HG03064 (cell line): Measurements from ENCODE around the gene MEG3.

Experiments used
- ATAC-seq: cut with Tn5 transposase; IDR thresholded peaks from one replicate; pipeline ENCODE4 v1.9.1; 2021; ENCODE audit warnings: low read depth; ENCODE audit not compliant: unreplicated experiment

MEG3 gene

GRCh38 chr14:100878271-100879146 lies 52.6 kb downstream of the MEG3 start:
- no peak for ATAC-seq

GRCh38 chr14:100879194-100879593 lies 53.3 kb downstream of the MEG3 start:
- ATAC-seq = no peak

GRCh38 chr14:100879782-100880181 lies 53.9 kb downstream of the MEG3 start:
- ATAC-seq = no peak

- no peak for ATAC-seq
These were observed 54.6 kb downstream of the MEG3 start for GRCh38 chr14:100880271-100881101.

GRCh38 chr14:100881211-100882025 lies 55.5 kb downstream of the MEG3 start:
- ATAC-seq = no peak

- no peak for ATAC-seq
These were observed 56.4 kb downstream of the MEG3 start for GRCh38 chr14:100882026-100882967.

- ATAC-seq = no peak
These were observed 57.3 kb downstream of the MEG3 start for GRCh38 chr14:100882991-100883788.

- ATAC-seq = no peak
These were observed 57.8 kb downstream of the MEG3 start for GRCh38 chr14:100883789-100884101.

- ATAC-seq = no peak
These were observed 58.5 kb downstream of the MEG3 start for GRCh38 chr14:100884456-100884855.

GRCh38 chr14:100885196-100885595 lies 59.3 kb downstream of the MEG3 start:
- no peak for ATAC-seq

- ATAC-seq = no peak
These were observed 59.7 kb downstream of the MEG3 start for GRCh38 chr14:100885617-100886016.

- no peak for ATAC-seq
These were observed 61.9 kb downstream of the MEG3 start for GRCh38 chr14:100887728-100888335.

- ATAC-seq = no peak
These were observed 62.9 kb downstream of the MEG3 start for GRCh38 chr14:100888789-100889315.

GRCh38 chr14:100889641-100890040 lies 63.7 kb downstream of the MEG3 start:
- ATAC-seq = no peak

- no peak for ATAC-seq
These were observed 64.3 kb downstream of the MEG3 start for GRCh38 chr14:100890061-100890850.

GRCh38 chr14:100891051-100891450 lies 65.1 kb downstream of the MEG3 start:
- ATAC-seq = no peak
